Upper lobe of right lung (tissue), 1 donor: Measurements from ENCODE around the gene CNTNAP2. TPM values are rescaled to one million over a fixed set of nuclear protein-coding genes. Genes with fewer than 3 reads are reported as not detected.

Experiments
- ATAC-seq: fragments of 200-7000 bp; cut with Tn5 transposase; one replicate; pipeline ENCODE4 v1.9.1; 2020; ENCODE audit warnings: mild to moderate bottlenecking, moderate library complexity
- DNase-seq: peaks from one replicate; pipeline ENCODE4 v3.0.0-alpha.2; 2020
- H3K27ac ChIP-seq: fragments of 200-600 bp; one replicate; pipeline ENCODE4 v1.8.0; 2022
- H3K27me3 ChIP-seq: fragments of 200-600 bp; one replicate; pipeline ENCODE4 v1.8.0; 2022; ENCODE audit warnings: mild to moderate bottlenecking
- H3K36me3 ChIP-seq: fragments of 200-600 bp; one replicate; pipeline ENCODE4 v1.8.0; 2022
- H3K4me1 ChIP-seq: fragments of 200-600 bp; one replicate; pipeline ENCODE4 v1.8.0; 2022
- H3K4me3 ChIP-seq: fragments of 200-600 bp; one replicate; pipeline ENCODE4 v1.8.0; 2022; ENCODE audit warnings: mild to moderate bottlenecking
- H3K9me3 ChIP-seq: fragments of 200-600 bp; one replicate; pipeline ENCODE4 v1.8.0; 2022
- intact Hi-C: fragments of 100-400 bp; cut with DNase I; formaldehyde crosslinking; loops from one replicate; pipeline ENCODE4 v1.11.0; 2022
- total RNA-seq: library from RNA; stranded (reverse); fragmentation: NEBNext Ultra II Directional; extraction: Animal tissue kit (Norgen Biotek cat#: 25700); gene quantifications from one replicate; pipeline ENCODE4 v1.2.1, GENCODE V29; 2021
- TF ChIP-seq, protein P1 (sequence below): fragments of 200-600 bp; IDR thresholded peaks from one replicate; pipeline ENCODE4 v1.8.0; 2022; ENCODE audit warnings: antibody characterized with exemption
- donor health status: DM: no; HTN: yes; CAD: no; lungs with severe emphysema.

The CNTNAP2 gene
- total RNA-seq, 1 donor from 2014 or later: 0.41 TPM

DNA sequence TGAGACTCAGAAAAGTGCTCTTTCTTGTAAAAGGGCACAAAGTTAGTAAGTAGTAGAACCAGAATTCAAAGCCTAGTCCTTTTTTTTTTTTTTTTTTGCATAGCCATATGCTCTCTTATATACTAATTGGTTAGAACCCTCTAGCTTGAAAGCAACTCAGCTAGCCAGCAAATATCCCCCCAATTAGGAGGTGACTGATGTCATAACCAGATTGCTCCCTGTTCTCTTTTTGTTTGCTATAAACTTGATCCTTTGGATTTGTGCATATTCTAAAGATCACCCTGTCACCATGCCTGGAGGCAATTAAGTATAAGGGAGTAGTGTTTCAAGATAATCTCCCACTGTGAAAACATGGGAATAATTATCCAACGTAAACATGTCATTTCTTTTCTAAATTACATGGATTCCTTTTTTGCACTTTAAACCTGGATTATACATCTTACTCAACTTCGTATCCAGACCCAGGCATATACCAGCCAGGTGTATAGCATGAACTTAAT lies 963.4 kb downstream of the CNTNAP2 start:
- ATAC-seq (no peak), DNase-seq (no peak)
- intact Hi-C loops: no loop called here
- Histone ChIP-seq H3K4me3 (no peak overlapping the region), H3K4me1 (no peaks in the 10 kb centered on the region), H3K27ac (no peak overlapping the region), H3K27me3 (no peaks in the 10 kb centered on the region), H3K9me3 (no peaks in the 10 kb centered on the region), H3K36me3 (no peaks in the 10 kb centered on the region)
- TF ChIP-seq, protein P1, sequence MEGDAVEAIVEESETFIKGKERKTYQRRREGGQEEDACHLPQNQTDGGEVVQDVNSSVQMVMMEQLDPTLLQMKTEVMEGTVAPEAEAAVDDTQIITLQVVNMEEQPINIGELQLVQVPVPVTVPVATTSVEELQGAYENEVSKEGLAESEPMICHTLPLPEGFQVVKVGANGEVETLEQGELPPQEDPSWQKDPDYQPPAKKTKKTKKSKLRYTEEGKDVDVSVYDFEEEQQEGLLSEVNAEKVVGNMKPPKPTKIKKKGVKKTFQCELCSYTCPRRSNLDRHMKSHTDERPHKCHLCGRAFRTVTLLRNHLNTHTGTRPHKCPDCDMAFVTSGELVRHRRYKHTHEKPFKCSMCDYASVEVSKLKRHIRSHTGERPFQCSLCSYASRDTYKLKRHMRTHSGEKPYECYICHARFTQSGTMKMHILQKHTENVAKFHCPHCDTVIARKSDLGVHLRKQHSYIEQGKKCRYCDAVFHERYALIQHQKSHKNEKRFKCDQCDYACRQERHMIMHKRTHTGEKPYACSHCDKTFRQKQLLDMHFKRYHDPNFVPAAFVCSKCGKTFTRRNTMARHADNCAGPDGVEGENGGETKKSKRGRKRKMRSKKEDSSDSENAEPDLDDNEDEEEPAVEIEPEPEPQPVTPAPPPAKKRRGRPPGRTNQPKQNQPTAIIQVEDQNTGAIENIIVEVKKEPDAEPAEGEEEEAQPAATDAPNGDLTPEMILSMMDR: no peak

DNA sequence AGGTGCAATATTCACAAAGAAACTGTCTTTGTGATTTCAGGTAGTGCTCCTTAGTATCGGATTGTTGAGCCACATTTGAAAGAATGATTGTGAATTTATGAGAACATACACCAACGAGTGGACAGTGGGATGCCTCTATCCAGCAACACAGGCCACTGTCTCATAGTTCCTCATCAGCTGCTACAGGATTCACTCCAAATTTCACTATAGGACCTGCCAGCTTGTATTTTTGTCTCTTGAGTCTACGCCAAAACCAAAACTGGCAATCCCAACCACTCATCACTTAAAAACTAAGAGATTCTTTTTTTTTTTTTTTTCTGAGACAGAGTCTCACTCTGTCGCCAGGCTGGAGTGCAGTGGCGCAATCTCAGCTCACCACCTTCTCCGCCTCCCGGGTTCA lies 964.5 kb downstream of the CNTNAP2 start:
- H3K9me3 ChIP-seq: no peaks in the 10 kb centered on the region
- no peaks in the 10 kb centered on the region for H3K36me3 ChIP-seq
- H3K4me1 ChIP-seq: no peaks in the 10 kb centered on the region
- H3K27me3 ChIP-seq: no peaks in the 10 kb centered on the region
- DNase-seq (no peak), ATAC-seq (no peak)
- intact Hi-C loops: no loop called here
- no peak overlapping the region for H3K4me3 ChIP-seq
- TF ChIP-seq, protein P1: no peak
- H3K27ac ChIP-seq: no peak overlapping the region

DNA sequence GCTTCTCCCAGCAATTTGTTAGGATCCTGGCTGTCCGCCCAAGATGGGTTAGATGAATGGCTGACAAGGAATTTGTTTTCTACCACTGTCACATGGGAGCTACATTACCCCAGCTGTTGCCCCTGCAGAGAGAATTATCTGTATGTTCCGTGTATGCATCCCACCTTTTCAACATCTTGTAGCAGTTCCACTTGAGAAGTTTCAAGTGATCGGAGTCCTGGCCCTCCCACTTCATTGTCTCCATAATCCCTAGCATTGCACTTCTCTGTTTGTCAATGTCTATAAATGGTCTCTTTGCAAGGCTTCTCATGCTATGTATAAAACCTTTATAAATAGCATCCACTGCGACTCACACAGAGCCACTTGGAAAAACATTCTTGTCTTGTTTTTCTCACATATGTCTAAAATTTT lies 972.5 kb downstream of the CNTNAP2 start:
- H3K27me3 ChIP-seq: no peaks in the 10 kb centered on the region

DNA sequence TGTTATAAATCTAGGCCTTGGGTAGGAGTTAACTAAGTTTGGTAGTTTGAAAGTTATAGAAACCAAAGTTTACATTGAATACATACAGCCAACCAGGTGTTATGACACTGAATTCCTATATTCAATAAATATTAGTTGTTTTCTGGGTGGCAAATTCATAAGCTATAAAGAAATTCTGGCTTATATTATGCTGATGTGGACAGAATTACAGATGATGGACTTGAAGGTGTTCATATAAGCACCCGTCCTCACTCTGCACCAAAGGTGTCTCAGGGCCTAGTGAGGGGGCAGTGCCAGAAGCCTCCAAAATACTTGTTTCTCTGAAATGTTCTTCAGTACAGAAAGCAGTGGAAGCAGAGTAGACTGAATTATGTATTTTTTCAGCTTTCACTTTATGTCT lies 973.0 kb downstream of the CNTNAP2 start:
- Histone ChIP-seq H3K4me1 (no peaks in the 10 kb centered on the region), H3K9me3 (no peaks in the 10 kb centered on the region), H3K27me3 (no peaks in the 10 kb centered on the region), H3K4me3 (no peak overlapping the region), H3K27ac (no peak overlapping the region), H3K36me3 (no peaks in the 10 kb centered on the region)
- no peak for DNase-seq
- intact Hi-C loops: no loop called here
- TF ChIP-seq, protein P1: no peak
- no peak for ATAC-seq

More for the DNA sequence above, 972.5 kb downstream of the CNTNAP2 start:
- no peak for ATAC-seq
- H3K36me3 ChIP-seq: no peaks in the 10 kb centered on the region
- H3K4me1 ChIP-seq: no peaks in the 10 kb centered on the region
- TF ChIP-seq, protein P1: no peak
- H3K4me3 ChIP-seq: no peak overlapping the region
- H3K27ac ChIP-seq: no peak overlapping the region
- intact Hi-C loops: no loop called here
- DNase-seq: no peak
- H3K9me3 ChIP-seq: no peaks in the 10 kb centered on the region

DNA sequence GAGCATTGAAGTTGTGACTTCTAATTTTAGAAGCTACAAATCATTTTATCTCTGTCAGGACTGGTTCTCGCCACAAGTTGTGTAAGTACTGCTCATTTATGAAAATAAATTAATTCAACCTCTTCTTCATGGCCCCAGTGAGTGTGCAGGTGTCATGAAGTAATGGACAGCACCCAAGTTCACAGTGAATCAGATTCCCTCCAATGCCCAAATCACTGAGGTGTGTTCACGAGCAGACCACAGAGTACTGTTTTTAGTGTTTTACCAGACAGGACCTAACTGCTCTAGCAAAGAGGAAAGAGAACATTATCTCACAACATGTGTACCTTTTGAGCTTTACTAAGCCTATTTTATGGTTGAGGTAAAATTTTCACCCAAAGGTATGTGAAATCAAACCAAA lies 980.0 kb downstream of the CNTNAP2 start:
- no peak overlapping the region for H3K27ac ChIP-seq
- ATAC-seq (no peak), DNase-seq (no peak)
- H3K27me3 ChIP-seq: no peaks in the 10 kb centered on the region
- no peaks in the 10 kb centered on the region for H3K36me3 ChIP-seq
- intact Hi-C loops: no loop called here
- no peaks in the 10 kb centered on the region for H3K9me3 ChIP-seq
- no peak overlapping the region for H3K4me3 ChIP-seq
- H3K4me1 ChIP-seq: no peaks in the 10 kb centered on the region
- TF ChIP-seq, protein P1: no peak

DNA sequence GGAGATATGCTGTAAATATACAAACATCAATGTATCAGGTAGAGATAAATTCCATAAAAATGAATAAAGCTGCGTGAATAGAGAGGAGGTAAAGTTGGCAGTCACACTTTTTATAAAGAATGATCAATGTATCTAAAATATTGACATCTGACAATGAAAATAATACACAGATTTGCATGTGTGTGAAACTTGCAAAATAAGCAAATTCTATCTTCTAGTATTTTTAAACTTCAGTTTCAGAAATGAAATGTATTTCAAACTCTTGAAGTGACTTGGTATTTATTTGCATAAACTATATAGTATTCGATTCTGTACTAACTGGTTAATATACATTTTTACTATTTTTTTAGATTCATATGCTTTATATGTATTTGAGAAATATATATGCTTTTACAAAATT lies 986.6 kb downstream of the CNTNAP2 start:
- Histone ChIP-seq H3K9me3 (no peaks in the 10 kb centered on the region), H3K27ac (no peak overlapping the region), H3K27me3 (no peaks in the 10 kb centered on the region), H3K36me3 (no peaks in the 10 kb centered on the region), H3K4me1 (no peaks in the 10 kb centered on the region), H3K4me3 (no peak overlapping the region)
- DNase-seq: no peak
- TF ChIP-seq, protein P1: no peak
- ATAC-seq: no peak
- intact Hi-C loops: no loop called here
